CD4-positive, alpha-beta memory T cell (primary cell): Measurements from ENCODE around the gene TECTA. TPM values are rescaled to one million over a fixed set of nuclear protein-coding genes. Genes with fewer than 3 reads are reported as not detected.
A peak's percentile ranks its signal among the peaks of the same experiment; 100 is the strongest.
"Not testable (repeated sequence)": the region's sequence is repeated elsewhere in the genome, so short reads cannot be mapped to it uniquely, and the experiment has no call there.

ENCODE experiments used
- CTCF ChIA-PET: fragments of 350-600 bp; sonication (Branson Sonifier 250); formaldehyde crosslinking; loops from one replicate; lab custom pipeline; 2021; ENCODE audit warnings: inconsistent platforms; ENCODE audit not compliant: partially characterized antibody; lab: Charles Lee
- POLR2A ChIA-PET: fragments of 350-600 bp; sonication (Branson Sonifier 250); formaldehyde crosslinking; loops from one replicate; lab custom pipeline; 2021; ENCODE audit not compliant: partially characterized antibody; lab: Charles Lee
- DNase-seq, 5 donors: peaks; one replicate each; pipeline versions ENCODE4 v3.0.0 to v3.0.0-alpha.2; 2020 to 2022; ENCODE audit warnings: mixed read lengths in 1 of 5
- H3K27ac ChIP-seq: one replicate; pipeline ENCODE4 v1.7.0; 2013; ENCODE audit warnings: low read depth, low read length
- H3K27me3 ChIP-seq: 2 replicates; pipeline ENCODE4 v1.7.0; 2013; ENCODE audit warnings: mild to moderate bottlenecking, low read length, moderate library complexity; ENCODE audit not compliant: insufficient read depth
- H3K36me3 ChIP-seq: 2 replicates; pipeline ENCODE4 v1.7.0; 2013; ENCODE audit warnings: mild to moderate bottlenecking, low read length, moderate library complexity; ENCODE audit not compliant: insufficient read depth
- H3K4me1 ChIP-seq: 2 replicates; pipeline ENCODE4 v1.7.0; 2013; ENCODE audit warnings: mild to moderate bottlenecking, low read length, moderate library complexity; ENCODE audit not compliant: insufficient read depth
- H3K4me3 ChIP-seq, 2 donors: one replicate each; pipeline ENCODE4 v1.7.0; 2013; ENCODE audit warnings: low read length in 2 of 2, mild to moderate bottlenecking in 1 of 2
- H3K9me3 ChIP-seq, 2 donors: one replicate each; pipeline ENCODE4 v1.7.0; 2013; ENCODE audit warnings: low read length in 2 of 2, control low read depth in 1 of 2; ENCODE audit not compliant: control insufficient read depth in 1 of 2
- H3K27ac Mint-ChIP-seq, 7 donors: one replicate each; pipeline ENCODE4 v1.8.0; 2020 to 2021; ENCODE audit warnings: mixed read lengths in 7 of 7, mild to moderate bottlenecking in 6 of 7, inconsistent platforms in 3 of 7, moderate library complexity in 3 of 7
- H3K27me3 Mint-ChIP-seq, 2 donors: one replicate each; pipeline ENCODE4 v1.8.0; 2020 to 2021; ENCODE audit warnings: mixed read lengths in 2 of 2
- H3K36me3 Mint-ChIP-seq, 2 donors: one replicate each; pipeline ENCODE4 v1.8.0; 2020 to 2021; ENCODE audit warnings: mixed read lengths in 2 of 2, inconsistent platforms in 1 of 2, mild to moderate bottlenecking in 1 of 2
- H3K4me1 Mint-ChIP-seq, 4 donors: one replicate each; pipeline ENCODE4 v1.8.0; 2020 to 2021; ENCODE audit warnings: mixed read lengths in 4 of 4, mild to moderate bottlenecking in 1 of 4
- H3K4me3 Mint-ChIP-seq, 8 donors: one replicate each; pipeline ENCODE4 v1.8.0; 2020 to 2021; ENCODE audit warnings: mixed read lengths in 8 of 8, mild to moderate bottlenecking in 7 of 8, moderate library complexity in 6 of 8, inconsistent platforms in 3 of 8
- H3K9me3 Mint-ChIP-seq, 8 donors: one replicate each; pipeline ENCODE4 v1.8.0; 2020 to 2021; ENCODE audit warnings: mixed read lengths in 8 of 8, mild to moderate bottlenecking in 5 of 8, inconsistent platforms in 3 of 8, moderate library complexity in 1 of 8
- intact Hi-C: fragments of 100-400 bp; cut with micrococcal nuclease; formaldehyde crosslinking; loops from one replicate; pipeline ENCODE4 v1.15.1; 2023
- polyA plus RNA-seq, 2 donors: library from polyadenylated mRNA; unstranded; fragments of 300-500 nt; fragmentation: Illumina TruSeq; gene quantifications; one replicate each; pipeline ENCODE4 v1.2.3, GENCODE V29; 2021
- total RNA-seq, 2 experiments: library from RNA; stranded (reverse); gene quantifications; one replicate each; pipeline ENCODE4 v1.2.3, GENCODE V29; 2021

Gene TECTA
- total and polyA plus RNA-seq, 4 experiments from 2014 or later: 0.07 to 0.38 (median 0.33) TPM; not detected in 1

DNA sequence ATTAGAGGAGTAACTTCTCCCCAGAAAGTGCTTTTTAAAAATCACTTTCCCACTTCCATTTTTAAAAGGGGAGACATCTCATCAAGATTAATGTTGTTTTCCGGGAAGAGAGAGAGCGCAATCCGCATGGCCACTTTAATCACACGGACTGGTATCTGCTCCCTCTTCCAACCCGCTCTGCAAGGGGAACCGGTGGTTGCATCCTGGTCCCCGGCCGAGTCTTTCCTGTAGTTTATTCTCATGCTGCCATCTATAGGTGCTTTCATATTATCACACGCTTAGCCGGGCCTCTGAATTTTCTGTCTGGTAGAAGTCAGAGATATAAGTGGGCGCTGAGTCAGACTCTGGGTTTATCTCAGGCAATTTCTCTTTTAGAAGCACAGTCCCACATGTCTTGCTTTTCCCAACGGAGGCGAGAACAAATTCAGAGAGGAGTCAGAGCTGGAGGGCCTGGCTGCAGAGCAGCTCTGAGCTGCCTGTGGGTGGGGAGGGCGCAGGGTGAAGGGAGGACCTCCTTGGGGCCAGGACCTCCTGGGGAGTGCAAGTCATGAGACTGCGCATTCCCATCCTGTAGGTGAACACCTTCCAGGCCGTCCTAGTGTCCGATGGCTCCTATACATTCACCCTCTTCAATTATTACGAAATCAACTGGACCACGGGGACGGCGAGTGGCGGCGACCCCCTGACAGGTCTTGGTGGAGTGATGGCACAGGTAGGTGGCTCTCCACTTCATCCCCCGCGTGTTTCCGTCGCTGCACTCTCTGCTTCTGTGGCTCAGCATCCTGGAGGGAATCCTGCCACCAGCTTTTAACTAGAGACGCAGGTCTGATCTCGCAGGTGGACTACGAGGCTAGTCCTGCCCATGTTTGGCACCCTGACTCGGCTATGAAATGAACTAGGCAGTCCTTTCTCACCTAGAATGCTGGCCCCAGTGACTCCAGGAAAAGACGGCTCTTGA is 11.7 kb downstream of the TECTA start:
- no peaks in the 10 kb centered on the region for H3K36me3 Mint-ChIP-seq
- ChIA-PET CTCF (no interaction called here), POLR2A (no interaction called here)
- no peaks in the 10 kb centered on the region for H3K4me1 Mint-ChIP-seq
- no peak overlapping the region for H3K4me3 Mint-ChIP-seq
- H3K4me3 ChIP-seq: no peak overlapping the region
- intact Hi-C loops: loop anchor here (2.0 to 10.0 kb wide), 3 partner anchors 178 to 875 kb away; no protein-coding TSS in a partner anchor
- no peaks in the 10 kb centered on the region for H3K9me3 Mint-ChIP-seq
- H3K27ac ChIP-seq: no peak overlapping the region
- H3K27ac Mint-ChIP-seq: no peak overlapping the region
- H3K9me3 ChIP-seq: no peaks in the 10 kb centered on the region
- H3K27me3 Mint-ChIP-seq: peaks cover 3 to 9% of the 10 kb centered on the region in 2 donors
- no peaks in the 10 kb centered on the region for H3K36me3 ChIP-seq
- peak in 3 of 5 donors; percentile 12 to 15 (median 15) for DNase-seq
- no peaks in the 10 kb centered on the region for H3K4me1 ChIP-seq
- peaks cover 4% of the 10 kb centered on the region for H3K27me3 ChIP-seq

DNA sequence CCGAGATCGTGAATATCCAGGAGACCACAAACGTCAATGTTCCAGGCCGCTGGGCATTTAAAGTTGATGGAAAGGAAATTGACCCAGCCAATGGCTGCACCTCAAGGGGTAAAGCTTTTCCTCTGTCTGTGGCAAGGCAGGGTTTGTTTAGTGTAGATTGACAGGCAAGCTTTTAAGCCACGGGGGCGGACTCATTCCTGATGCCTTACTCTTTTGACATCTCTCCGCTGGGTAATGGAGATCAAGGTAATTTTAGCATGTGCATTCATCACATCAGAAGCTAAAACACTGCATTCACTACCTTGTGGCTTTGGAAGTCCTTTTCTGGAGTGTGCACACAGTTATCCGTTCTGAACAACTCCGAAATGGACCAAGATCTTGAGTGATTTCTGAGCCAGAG is 12.6 kb downstream of the TECTA start:
- Mint-ChIP-seq H3K27me3 (peaks cover 3 to 9% of the 10 kb centered on the region in 2 donors), H3K36me3 (no peaks in the 10 kb centered on the region), H3K4me1 (no peaks in the 10 kb centered on the region), H3K27ac (no peak overlapping the region), H3K4me3 (no peak overlapping the region), H3K9me3 (no peaks in the 10 kb centered on the region)
- CTCF ChIA-PET: no interaction called here
- Histone ChIP-seq H3K4me1 (no peaks in the 10 kb centered on the region), H3K36me3 (no peaks in the 10 kb centered on the region), H3K4me3 (no peak overlapping the region), H3K27ac (no peak overlapping the region), H3K9me3 (no peaks in the 10 kb centered on the region), H3K27me3 (peaks cover 5% of the 10 kb centered on the region)
- POLR2A ChIA-PET: no interaction called here
- intact Hi-C loops: loop anchor here (2.0 to 10.0 kb wide), 3 partner anchors 179 to 876 kb away; no protein-coding TSS in a partner anchor
- no peak for DNase-seq

DNA sequence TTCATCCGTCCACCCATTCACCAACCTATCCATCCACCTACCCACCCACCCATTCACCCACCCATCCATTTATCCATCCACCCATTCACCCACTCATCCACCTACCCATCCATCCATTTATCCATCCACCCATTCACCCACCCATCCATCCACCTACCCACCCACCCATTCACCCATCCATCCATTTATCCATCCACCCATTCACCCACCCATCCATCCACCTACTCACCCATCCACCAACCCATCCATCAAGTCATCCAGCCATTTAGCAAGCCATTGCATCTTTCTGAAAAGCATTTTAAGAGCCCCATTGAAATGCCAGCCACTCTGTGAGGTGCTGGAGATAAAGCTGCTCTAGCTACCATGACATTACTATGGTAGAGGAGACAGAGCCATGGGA is 14.0 kb downstream of the TECTA start:
- H3K27ac Mint-ChIP-seq, CTCF ChIA-PET: not testable (repeated sequence)

DNA sequence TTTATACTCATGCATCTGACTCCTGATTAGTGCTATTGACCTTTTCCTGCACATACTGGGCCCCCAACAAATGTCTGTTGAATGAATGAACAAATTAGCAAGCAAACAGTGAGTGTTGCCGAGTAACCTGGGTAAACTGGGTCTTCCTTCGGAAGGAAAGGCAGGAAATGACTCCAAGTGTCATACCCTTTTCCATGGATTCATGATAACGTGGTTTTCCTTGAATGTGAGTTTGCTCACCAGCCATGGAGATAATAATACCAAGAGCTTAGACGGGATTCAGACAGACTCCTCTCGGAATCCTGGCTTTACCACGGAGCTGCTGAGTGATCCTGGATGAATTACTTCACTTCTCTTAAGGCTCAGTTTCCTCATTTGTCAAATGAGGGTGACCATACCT is 16.7 kb downstream of the TECTA start:
- Mint-ChIP-seq H3K27ac (no peak overlapping the region), H3K9me3 (peaks cover 0 to 12% (median 7%) of the 10 kb centered on the region in 8 donors), H3K27me3 (peaks cover 3 to 6% of the 10 kb centered on the region in 2 donors), H3K4me3 (no peak overlapping the region), H3K4me1 (no peaks in the 10 kb centered on the region), H3K36me3 (no peaks in the 10 kb centered on the region)
- H3K9me3 ChIP-seq: no peaks in the 10 kb centered on the region
- H3K4me3 ChIP-seq: no peak overlapping the region
- no peaks in the 10 kb centered on the region for H3K4me1 ChIP-seq
- no peaks in the 10 kb centered on the region for H3K36me3 ChIP-seq
- POLR2A ChIA-PET: no interaction called here
- H3K27me3 ChIP-seq: peaks cover 5% of the 10 kb centered on the region
- no peak for DNase-seq
- CTCF ChIA-PET: interaction anchor here (1.3 kb wide), 1 partner anchor 10 kb away, joined by 3 read pairs; no protein-coding TSS in a partner anchor
- intact Hi-C loops: loop anchor here (10.0 kb wide), 1 partner anchor 183 kb away; no protein-coding TSS in a partner anchor
- no peak overlapping the region for H3K27ac ChIP-seq

More for the DNA sequence above, 14.0 kb downstream of the TECTA start:
- H3K4me3 ChIP-seq, H3K9me3 Mint-ChIP-seq, H3K27me3 Mint-ChIP-seq, DNase-seq, H3K27me3 ChIP-seq, H3K4me1 Mint-ChIP-seq, H3K9me3 ChIP-seq, H3K4me1 ChIP-seq, H3K4me3 Mint-ChIP-seq, POLR2A ChIA-PET, H3K36me3 ChIP-seq, H3K27ac ChIP-seq, H3K36me3 Mint-ChIP-seq: not testable (repeated sequence)
- intact Hi-C loops: loop anchor here (10.0 kb wide), 1 partner anchor 180 kb away; no protein-coding TSS in a partner anchor

DNA sequence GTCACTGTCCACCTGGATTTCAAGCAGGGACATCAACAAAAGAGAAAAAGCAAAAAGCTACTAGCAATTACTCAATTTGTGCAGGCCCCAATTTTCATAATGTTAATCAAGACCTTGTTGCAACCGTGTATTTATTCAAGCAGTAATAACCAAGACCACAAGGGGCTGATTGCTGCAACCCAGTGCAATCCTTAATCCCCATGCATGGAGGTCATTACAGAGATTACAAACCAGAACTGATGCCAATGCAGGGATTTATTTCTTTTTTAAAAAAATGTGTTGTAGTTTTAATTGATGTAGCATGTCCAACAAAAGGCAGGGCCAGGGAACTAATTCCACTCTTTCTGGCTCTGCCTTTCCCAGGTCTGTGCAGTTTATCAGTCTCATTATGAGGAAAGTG is 18.4 kb downstream of the TECTA start:
- no peak for DNase-seq
- Histone ChIP-seq H3K4me1 (no peaks in the 10 kb centered on the region), H3K9me3 (no peaks in the 10 kb centered on the region), H3K27me3 (peaks cover 5% of the 10 kb centered on the region), H3K27ac (no peak overlapping the region), H3K36me3 (no peaks in the 10 kb centered on the region), H3K4me3 (no peak overlapping the region)
- Mint-ChIP-seq H3K36me3 (no peaks in the 10 kb centered on the region), H3K4me3 (no peak overlapping the region), H3K9me3 (peaks cover 0 to 23% (median 15%) of the 10 kb centered on the region in 8 donors), H3K27ac (no peak overlapping the region), H3K4me1 (no peaks in the 10 kb centered on the region), H3K27me3 (peaks cover 0 to 7% of the 10 kb centered on the region in 2 donors)
- ChIA-PET POLR2A (no interaction called here), CTCF (no interaction called here)
- intact Hi-C loops: loop anchor here (10.0 kb wide), 1 partner anchor 185 kb away; no protein-coding TSS in a partner anchor

DNA sequence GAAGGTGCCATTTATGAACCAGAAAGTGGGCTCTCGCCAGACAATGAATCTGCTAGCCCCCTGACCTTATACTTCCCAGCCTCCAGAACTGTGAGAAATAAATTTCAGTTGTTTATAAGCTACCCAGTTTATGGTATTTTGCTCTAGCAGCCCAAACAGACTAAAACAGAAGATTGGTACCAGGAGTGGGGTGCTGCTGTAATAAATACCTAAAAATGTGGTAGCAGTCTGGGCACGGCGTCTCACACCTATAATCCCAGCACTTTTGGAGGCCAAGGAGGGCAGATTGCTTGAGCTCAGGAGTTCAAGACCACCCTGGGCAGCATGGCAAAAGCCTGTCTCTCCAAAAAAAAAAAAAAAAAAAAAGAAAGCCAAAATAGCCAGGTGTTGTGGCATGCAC is 21.3 kb downstream of the TECTA start:
- Histone ChIP-seq H3K9me3 (no peaks in the 10 kb centered on the region), H3K27me3 (peaks cover 5% of the 10 kb centered on the region), H3K36me3 (no peaks in the 10 kb centered on the region), H3K27ac (no peak overlapping the region), H3K4me3 (no peak overlapping the region), H3K4me1 (no peaks in the 10 kb centered on the region)
- CTCF ChIA-PET: no interaction called here
- Mint-ChIP-seq H3K27me3 (peaks cover 0 to 5% of the 10 kb centered on the region in 2 donors), H3K9me3 (peaks cover 0 to 23% (median 15%) of the 10 kb centered on the region in 8 donors), H3K4me1 (no peaks in the 10 kb centered on the region), H3K27ac (no peak overlapping the region), H3K4me3 (no peak overlapping the region), H3K36me3 (no peaks in the 10 kb centered on the region)
- no peak for DNase-seq
- intact Hi-C loops: no loop called here
- POLR2A ChIA-PET: no interaction called here

DNA sequence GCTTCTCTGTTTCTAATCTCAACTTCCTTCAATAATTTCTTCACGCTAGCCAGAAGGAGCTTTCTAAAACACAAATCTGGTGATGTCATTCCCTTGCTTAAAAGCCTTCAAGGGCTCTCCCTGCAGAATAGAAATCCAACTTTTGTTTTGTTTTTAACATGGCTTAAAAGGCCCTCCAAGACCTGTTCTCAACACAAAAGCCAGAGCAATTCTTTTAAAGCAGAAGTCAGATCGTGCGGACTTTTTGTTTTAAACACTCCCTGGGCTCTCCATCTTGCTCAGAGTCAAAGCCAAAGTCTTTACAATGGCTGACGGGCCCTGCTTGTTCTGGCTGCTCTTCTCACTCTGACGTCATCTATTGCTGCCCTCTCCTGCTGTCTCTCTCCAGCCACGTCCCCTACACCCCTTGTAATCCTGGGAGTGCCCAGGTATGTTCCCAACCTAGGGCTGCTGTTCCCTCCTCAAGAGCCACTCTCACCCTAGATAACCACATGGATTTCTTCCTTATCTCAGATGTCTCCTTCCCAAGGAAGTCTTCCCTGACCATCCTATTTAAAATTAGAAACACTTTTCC is 22.5 kb downstream of the TECTA start:
- no peaks in the 10 kb centered on the region for H3K36me3 Mint-ChIP-seq
- Histone ChIP-seq H3K27me3 (no peaks in the 10 kb centered on the region), H3K27ac (no peak overlapping the region), H3K9me3 (no peaks in the 10 kb centered on the region), H3K4me3 (no peak overlapping the region), H3K36me3 (no peaks in the 10 kb centered on the region), H3K4me1 (no peaks in the 10 kb centered on the region)
- peaks cover 0 to 23% (median 15%) of the 10 kb centered on the region in 8 donors for H3K9me3 Mint-ChIP-seq
- H3K4me1 Mint-ChIP-seq: no peaks in the 10 kb centered on the region
- POLR2A ChIA-PET: no interaction called here
- no peak for DNase-seq
- H3K4me3 Mint-ChIP-seq: no peak overlapping the region
- peaks cover 0 to 3% of the 10 kb centered on the region in 2 donors for H3K27me3 Mint-ChIP-seq
- intact Hi-C loops: no loop called here
- H3K27ac Mint-ChIP-seq: no peak overlapping the region
- CTCF ChIA-PET: interaction anchor here (0.6 kb wide), 1 partner anchor 79 kb away, joined by 3 read pairs; no protein-coding TSS in a partner anchor
